Measurements from ENCODE around the gene FAM184B. TPM values are rescaled to one million over a fixed set of nuclear protein-coding genes. Genes with fewer than 3 reads are reported as not detected.

Gene FAM184B
- total and polyA plus RNA-seq, 4 donors = 0.05 TPM; not detected in 3

DNA sequence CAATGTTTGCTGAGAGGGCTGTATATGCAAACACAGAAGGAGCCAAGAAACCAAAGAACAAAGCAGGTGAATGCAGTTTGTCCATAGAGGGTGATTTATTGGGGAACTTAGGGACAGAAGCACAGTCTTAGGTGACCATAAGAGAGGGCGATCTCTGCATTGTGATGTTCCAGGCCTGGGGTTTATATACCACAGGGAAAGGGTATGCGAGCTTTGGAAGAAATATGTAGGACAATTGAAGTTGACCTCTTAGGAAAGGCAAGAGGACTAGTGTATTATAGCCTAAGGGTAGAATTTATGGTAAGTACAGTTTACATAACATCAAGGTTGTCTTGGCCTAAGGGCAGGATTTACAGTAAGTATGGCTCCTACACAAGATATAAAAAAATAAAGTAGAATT, 27.8 kb downstream of the FAM184B start:
- no peak for DNase-seq
- Histone ChIP-seq H3K9me3 (ENCODE audit: control insufficient read depth, low read length) (no peaks in the 10 kb centered on the region), H3K4me3 (ENCODE audit: low read length in 2 of 2) (no peak overlapping the region), H3K27me3 (ENCODE audit: control insufficient read depth in 1 of 2, insufficient read depth in 2 of 2, low read length in 1 of 2) (no peaks in the 10 kb centered on the region), H3K4me1 (ENCODE audit: control insufficient read depth in 1 of 2, insufficient read depth in 2 of 2, low read length in 2 of 2) (no peaks in the 10 kb centered on the region), H3K36me3 (ENCODE audit: control insufficient read depth in 1 of 2, insufficient read depth in 2 of 2, low read length in 1 of 2) (no peaks in the 10 kb centered on the region), H3K27ac (ENCODE audit: low read depth in 1 of 2, low read length in 2 of 2) (no peak overlapping the region)
- intact Hi-C loops (cut with DNase I) = no loop called here
- WGBS, 2 donors = 94 to 96% methylated on average over 2 of the region's 2 CpGs
- no peak for ATAC-seq (ENCODE audit: low FRiP score)

GRCh38 chr4:17740702-17741101, 40.7 kb downstream of the FAM184B start:
- no peak for DNase-seq
- H3K4me1 ChIP-seq (ENCODE audit: control insufficient read depth in 1 of 2, insufficient read depth in 2 of 2, low read length in 2 of 2) = no peaks in the 10 kb centered on the region
- intact Hi-C loops (cut with DNase I) = no loop called here
- ATAC-seq (ENCODE audit: low FRiP score) = no peak
- 85 to 87% methylated on average over 4 of the region's 4 CpGs for WGBS, 2 donors
- H3K9me3 ChIP-seq (ENCODE audit: control insufficient read depth, low read length) = no peaks in the 10 kb centered on the region
- H3K4me3 ChIP-seq (ENCODE audit: low read length in 2 of 2) = no peak overlapping the region
- no peak overlapping the region for H3K27ac ChIP-seq (ENCODE audit: low read depth in 1 of 2, low read length in 2 of 2)
- H3K36me3 ChIP-seq (ENCODE audit: control insufficient read depth in 1 of 2, insufficient read depth in 2 of 2, low read length in 1 of 2) = no peaks in the 10 kb centered on the region
- no peaks in the 10 kb centered on the region for H3K27me3 ChIP-seq (ENCODE audit: control insufficient read depth in 1 of 2, insufficient read depth in 2 of 2, low read length in 1 of 2)

DNA sequence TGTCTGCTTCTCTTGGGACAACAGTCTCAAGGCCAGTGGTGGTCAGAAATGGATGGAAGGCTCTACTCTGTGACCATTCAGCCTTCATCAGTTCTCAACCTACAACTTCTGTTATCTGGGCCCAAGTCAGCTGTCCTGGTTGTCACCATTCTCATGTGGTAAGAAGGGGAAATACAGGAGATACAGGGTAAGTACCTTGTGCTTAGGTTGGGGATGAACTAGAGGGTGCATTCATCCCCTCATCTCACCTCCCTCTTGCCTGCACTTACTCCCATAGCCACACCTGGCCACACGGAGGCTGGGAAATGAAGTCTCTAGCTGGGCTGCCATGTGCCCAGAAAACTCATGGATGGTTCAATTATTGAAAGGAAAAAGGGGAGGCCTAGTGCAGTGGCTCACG, 44.9 kb downstream of the FAM184B start:
- Histone ChIP-seq H3K27ac (ENCODE audit: low read depth in 1 of 2, low read length in 2 of 2) (no peak overlapping the region), H3K4me3 (ENCODE audit: low read length in 2 of 2) (no peak overlapping the region), H3K36me3 (ENCODE audit: control insufficient read depth in 1 of 2, insufficient read depth in 2 of 2, low read length in 1 of 2) (no peaks in the 10 kb centered on the region), H3K27me3 (ENCODE audit: control insufficient read depth in 1 of 2, insufficient read depth in 2 of 2, low read length in 1 of 2) (no peaks in the 10 kb centered on the region), H3K4me1 (ENCODE audit: control insufficient read depth in 1 of 2, insufficient read depth in 2 of 2, low read length in 2 of 2) (no peaks in the 10 kb centered on the region), H3K9me3 (ENCODE audit: control insufficient read depth, low read length) (no peaks in the 10 kb centered on the region)
- intact Hi-C loops (cut with DNase I) = no loop called here
- ATAC-seq (ENCODE audit: low FRiP score) = no peak
- 85 to 88% methylated on average over 2 of the region's 2 CpGs for WGBS, 2 donors
- DNase-seq = no peak

DNA sequence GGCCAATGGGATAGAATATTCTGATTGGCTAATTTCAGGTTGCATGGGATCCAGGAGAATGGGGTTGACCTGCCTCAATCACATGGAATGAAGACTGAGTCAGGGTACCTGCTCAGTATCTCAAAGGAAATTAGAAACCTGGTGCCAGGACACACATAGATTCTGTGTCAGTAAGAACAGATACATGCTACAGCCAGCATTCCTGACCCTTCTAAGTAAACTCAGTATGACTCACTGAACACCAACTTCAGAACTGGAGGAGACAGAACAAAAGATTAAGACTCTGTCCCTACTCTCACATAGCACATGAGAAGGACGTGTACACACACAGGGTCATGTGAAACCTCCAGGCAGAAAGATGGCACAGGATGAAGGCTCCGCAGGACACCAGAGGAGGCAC, 54.5 kb downstream of the FAM184B start:
- no peak overlapping the region for H3K4me3 ChIP-seq (ENCODE audit: low read length in 2 of 2)
- no peaks in the 10 kb centered on the region for H3K4me1 ChIP-seq (ENCODE audit: control insufficient read depth in 1 of 2, insufficient read depth in 2 of 2, low read length in 2 of 2)
- no peak for DNase-seq
- intact Hi-C loops (cut with DNase I) = no loop called here
- H3K36me3 ChIP-seq (ENCODE audit: control insufficient read depth in 1 of 2, insufficient read depth in 2 of 2, low read length in 1 of 2) = no peaks in the 10 kb centered on the region
- 83 to 96% methylated on average over 2 of the region's 2 CpGs for WGBS, 2 donors
- H3K27ac ChIP-seq (ENCODE audit: low read depth in 1 of 2, low read length in 2 of 2) = no peak overlapping the region
- H3K9me3 ChIP-seq (ENCODE audit: control insufficient read depth, low read length) = peaks cover 3% of the 10 kb centered on the region
- ATAC-seq (ENCODE audit: low FRiP score) = no peak
- H3K27me3 ChIP-seq (ENCODE audit: control insufficient read depth in 1 of 2, insufficient read depth in 2 of 2, low read length in 1 of 2) = no peaks in the 10 kb centered on the region

DNA sequence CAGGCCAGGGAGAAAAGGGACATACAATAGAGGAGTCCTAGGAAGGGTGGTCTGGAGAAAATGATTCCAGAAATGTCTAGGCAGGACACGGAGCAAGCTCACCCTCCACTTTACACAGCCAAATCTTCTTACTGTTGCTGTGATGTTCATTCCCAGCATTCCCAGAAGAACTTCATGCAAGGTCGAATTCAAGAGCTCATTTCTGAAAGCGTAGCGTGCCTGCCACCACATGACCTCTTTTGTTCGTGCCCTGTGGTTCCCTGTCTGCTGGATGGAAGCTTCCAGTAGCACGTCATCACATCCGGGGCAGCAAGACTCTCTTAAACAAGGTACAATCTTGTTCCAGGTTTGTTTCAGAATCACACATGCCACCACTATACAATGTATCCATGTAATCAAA, 57.8 kb downstream of the FAM184B start:
- no peak overlapping the region for H3K4me3 ChIP-seq (ENCODE audit: low read length in 2 of 2)
- H3K27ac ChIP-seq (ENCODE audit: low read depth in 1 of 2, low read length in 2 of 2) = no peak overlapping the region
- H3K36me3 ChIP-seq (ENCODE audit: control insufficient read depth in 1 of 2, insufficient read depth in 2 of 2, low read length in 1 of 2) = no peaks in the 10 kb centered on the region
- WGBS, 2 donors = 83% methylated on average over 7 of the region's 7 CpGs
- DNase-seq = no peak
- intact Hi-C loops (cut with DNase I) = no loop called here
- ATAC-seq (ENCODE audit: low FRiP score) = no peak
- no peaks in the 10 kb centered on the region for H3K27me3 ChIP-seq (ENCODE audit: control insufficient read depth in 1 of 2, insufficient read depth in 2 of 2, low read length in 1 of 2)
- H3K4me1 ChIP-seq (ENCODE audit: control insufficient read depth in 1 of 2, insufficient read depth in 2 of 2, low read length in 2 of 2) = no peaks in the 10 kb centered on the region
- peaks cover 3% of the 10 kb centered on the region for H3K9me3 ChIP-seq (ENCODE audit: control insufficient read depth, low read length)

DNA sequence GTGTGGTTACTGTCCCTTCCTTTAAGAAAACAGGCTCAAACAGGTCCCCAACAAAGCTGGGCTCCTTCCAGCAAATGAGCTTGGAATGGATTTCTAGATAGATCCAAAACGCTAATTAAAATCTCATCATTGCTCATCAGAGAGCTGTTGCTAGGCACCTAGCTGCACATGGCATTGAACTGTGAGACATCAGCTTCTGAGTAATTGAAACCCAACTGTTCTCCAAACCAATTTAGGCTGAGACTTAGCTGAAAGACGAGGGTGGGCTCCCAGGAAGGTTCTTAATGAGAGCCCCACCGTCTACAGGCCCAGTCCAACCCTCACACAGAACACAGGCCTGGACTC, 59.1 kb downstream of the FAM184B start:
- H3K36me3 ChIP-seq (ENCODE audit: control insufficient read depth in 1 of 2, insufficient read depth in 2 of 2, low read length in 1 of 2) = no peaks in the 10 kb centered on the region
- H3K9me3 ChIP-seq (ENCODE audit: control insufficient read depth, low read length) = no peaks in the 10 kb centered on the region
- H3K27ac ChIP-seq (ENCODE audit: low read depth in 1 of 2, low read length in 2 of 2) = no peak overlapping the region
- H3K27me3 ChIP-seq (ENCODE audit: control insufficient read depth in 1 of 2, insufficient read depth in 2 of 2, low read length in 1 of 2) = no peaks in the 10 kb centered on the region
- no peaks in the 10 kb centered on the region for H3K4me1 ChIP-seq (ENCODE audit: control insufficient read depth in 1 of 2, insufficient read depth in 2 of 2, low read length in 2 of 2)
- WGBS, 2 donors = 93% methylated on average over 3 of the region's 3 CpGs
- DNase-seq = no peak
- no peak overlapping the region for H3K4me3 ChIP-seq (ENCODE audit: low read length in 2 of 2)
- intact Hi-C loops (cut with DNase I) = no loop called here
- ATAC-seq (ENCODE audit: low FRiP score) = no peak

GRCh38 chr4:17721496-17722355, 59.7 kb downstream of the FAM184B start:
- no peaks in the 10 kb centered on the region for H3K36me3 ChIP-seq (ENCODE audit: control insufficient read depth in 1 of 2, insufficient read depth in 2 of 2, low read length in 1 of 2)
- 60 to 67% methylated on average over 16 of the region's 16 CpGs for WGBS, 2 donors

GRCh38 chr4:17719106-17719505, 62.3 kb downstream of the FAM184B start:
- DNase-seq = no peak
- Histone ChIP-seq H3K27ac (ENCODE audit: low read depth in 1 of 2, low read length in 2 of 2) (no peak overlapping the region), H3K4me1 (ENCODE audit: control insufficient read depth in 1 of 2, insufficient read depth in 2 of 2, low read length in 2 of 2) (no peaks in the 10 kb centered on the region), H3K27me3 (ENCODE audit: control insufficient read depth in 1 of 2, insufficient read depth in 2 of 2, low read length in 1 of 2) (no peaks in the 10 kb centered on the region), H3K36me3 (ENCODE audit: control insufficient read depth in 1 of 2, insufficient read depth in 2 of 2, low read length in 1 of 2) (no peaks in the 10 kb centered on the region), H3K9me3 (ENCODE audit: control insufficient read depth, low read length) (no peaks in the 10 kb centered on the region), H3K4me3 (ENCODE audit: low read length in 2 of 2) (no peak overlapping the region)
- 82 to 88% methylated on average over 5 of the region's 5 CpGs for WGBS, 2 donors
- no peak for ATAC-seq (ENCODE audit: low FRiP score)
- intact Hi-C loops (cut with DNase I) = no loop called here

More at GRCh38 chr4:17721496-17722355, 59.7 kb downstream of the FAM184B start:
- Histone ChIP-seq H3K4me1 (ENCODE audit: control insufficient read depth in 1 of 2, insufficient read depth in 2 of 2, low read length in 2 of 2) (no peaks in the 10 kb centered on the region), H3K4me3 (ENCODE audit: low read length in 2 of 2) (no peak overlapping the region), H3K27me3 (ENCODE audit: control insufficient read depth in 1 of 2, insufficient read depth in 2 of 2, low read length in 1 of 2) (no peaks in the 10 kb centered on the region), H3K27ac (ENCODE audit: low read depth in 1 of 2, low read length in 2 of 2) (no peak overlapping the region), H3K9me3 (ENCODE audit: control insufficient read depth, low read length) (no peaks in the 10 kb centered on the region)
- ATAC-seq (ENCODE audit: low FRiP score) (peak; percentile 42), DNase-seq (no peak)
- intact Hi-C loops (cut with DNase I) = no loop called here

GRCh38 chr4:17718471-17718870, 63.0 kb downstream of the FAM184B start:
- WGBS, 2 donors = 5 to 6% methylated on average over 3 of the region's 3 CpGs
- no peaks in the 10 kb centered on the region for H3K27me3 ChIP-seq (ENCODE audit: control insufficient read depth in 1 of 2, insufficient read depth in 2 of 2, low read length in 1 of 2)
- ATAC-seq (ENCODE audit: low FRiP score) (no peak), DNase-seq (no peak)
- H3K4me1 ChIP-seq (ENCODE audit: control insufficient read depth in 1 of 2, insufficient read depth in 2 of 2, low read length in 2 of 2) = no peaks in the 10 kb centered on the region
- no peak overlapping the region for H3K4me3 ChIP-seq (ENCODE audit: low read length in 2 of 2)
- no peaks in the 10 kb centered on the region for H3K36me3 ChIP-seq (ENCODE audit: control insufficient read depth in 1 of 2, insufficient read depth in 2 of 2, low read length in 1 of 2)
- no peaks in the 10 kb centered on the region for H3K9me3 ChIP-seq (ENCODE audit: control insufficient read depth, low read length)
- H3K27ac ChIP-seq (ENCODE audit: low read depth in 1 of 2, low read length in 2 of 2) = no peak overlapping the region
- intact Hi-C loops (cut with DNase I) = no loop called here
